ENCODE measurements around the gene IQSEC1.

The IQSEC1 gene

DNA sequence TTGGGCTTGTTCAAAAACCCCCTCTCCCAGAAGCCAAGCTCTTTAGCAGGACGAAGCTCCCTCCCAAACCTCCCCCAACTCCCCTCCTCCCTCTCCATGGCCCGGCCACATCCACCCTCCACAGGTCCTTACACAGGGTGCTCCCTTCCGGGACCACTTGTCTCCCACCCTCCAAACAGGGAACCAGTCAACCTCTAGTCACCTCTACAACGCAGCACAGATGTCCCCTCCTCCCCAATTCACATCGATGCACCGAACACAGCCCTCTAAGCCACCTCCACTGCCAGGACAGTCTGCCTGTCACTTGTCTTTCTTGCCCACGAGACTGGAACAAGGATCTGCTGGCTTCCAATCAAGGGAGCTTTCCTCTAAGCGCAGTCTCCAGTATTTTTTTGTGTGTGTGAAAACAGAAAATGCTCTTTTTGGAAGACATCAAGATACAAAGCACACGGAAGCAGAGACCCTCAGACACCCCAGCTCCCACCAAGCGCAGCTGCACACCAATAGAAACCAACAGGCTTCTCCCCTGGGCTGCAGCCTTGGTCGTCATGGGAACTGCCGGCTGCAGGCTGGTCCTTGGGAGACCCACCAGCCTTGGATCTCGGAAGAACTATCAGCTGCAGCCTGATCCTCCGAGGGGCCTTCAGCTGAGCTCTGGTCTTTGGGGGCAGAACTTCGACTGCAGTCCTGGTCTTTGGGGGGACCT lies 26.5 kb downstream of the IQSEC1 start:
- DNase-seq = no peak

DNA sequence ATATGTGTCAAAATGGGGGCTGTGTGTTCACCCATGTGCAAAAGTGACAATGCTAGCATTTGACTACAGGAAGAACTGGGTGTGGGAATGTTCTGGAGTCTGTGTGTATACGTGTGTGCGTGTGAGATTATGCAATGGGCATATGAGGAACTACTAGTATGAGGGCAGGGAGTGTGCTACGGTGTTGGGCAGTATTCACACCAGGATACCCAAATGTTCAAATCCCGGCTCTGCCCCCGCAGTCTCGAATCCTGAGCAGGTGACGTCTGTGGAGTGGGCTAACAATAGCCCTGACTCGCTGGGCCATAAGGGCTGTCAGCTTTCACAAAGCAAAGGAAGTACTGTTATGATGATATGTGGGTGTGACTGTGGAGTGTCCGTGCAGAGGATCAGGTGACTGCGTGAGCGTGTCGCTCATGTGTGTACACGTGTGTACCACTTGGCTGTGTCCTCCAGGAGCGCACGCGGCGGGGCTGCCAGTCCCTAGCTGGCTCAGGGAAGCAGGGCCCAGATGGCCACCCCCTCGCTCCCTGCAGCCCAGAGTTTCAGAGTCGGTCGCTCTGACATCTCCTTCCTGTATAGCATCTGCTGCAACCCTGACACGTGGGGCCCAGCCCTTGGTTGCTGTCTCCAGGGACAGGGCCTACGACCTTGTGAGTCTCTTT lies 27.2 kb downstream of the IQSEC1 start:
- no peak for DNase-seq

DNA sequence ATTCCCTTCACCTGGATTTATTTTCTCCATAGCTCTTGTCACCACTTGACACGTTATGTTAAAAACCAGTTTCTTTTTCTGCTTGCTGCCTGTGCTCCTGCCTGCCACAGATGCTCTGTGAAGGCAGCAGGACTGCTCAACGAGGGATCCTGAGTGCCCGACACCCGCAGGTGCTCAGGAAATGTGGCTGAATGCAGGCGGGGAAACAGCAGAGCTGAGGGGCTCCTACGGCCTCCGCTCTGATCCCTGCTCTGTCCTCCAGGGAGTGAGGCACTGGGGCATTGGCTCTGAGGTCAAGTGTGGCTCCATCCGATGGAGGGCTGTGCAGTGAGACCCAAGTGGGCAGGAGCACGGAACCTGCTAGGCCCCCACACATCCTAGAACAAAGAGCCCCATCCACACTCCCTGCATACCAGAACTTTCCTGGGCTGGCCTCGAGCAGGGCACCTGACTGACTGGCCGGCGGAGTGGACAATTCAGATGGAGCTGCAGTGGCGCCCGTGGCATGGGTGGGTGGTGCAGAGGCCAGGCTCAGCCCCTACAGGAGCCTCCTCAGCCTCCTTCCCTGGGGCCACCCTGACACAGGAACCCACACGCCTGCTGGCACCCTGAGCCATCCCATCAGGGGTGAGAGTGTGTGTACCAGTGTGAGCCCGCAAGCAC lies 27.9 kb downstream of the IQSEC1 start:
- no peak for DNase-seq

DNA sequence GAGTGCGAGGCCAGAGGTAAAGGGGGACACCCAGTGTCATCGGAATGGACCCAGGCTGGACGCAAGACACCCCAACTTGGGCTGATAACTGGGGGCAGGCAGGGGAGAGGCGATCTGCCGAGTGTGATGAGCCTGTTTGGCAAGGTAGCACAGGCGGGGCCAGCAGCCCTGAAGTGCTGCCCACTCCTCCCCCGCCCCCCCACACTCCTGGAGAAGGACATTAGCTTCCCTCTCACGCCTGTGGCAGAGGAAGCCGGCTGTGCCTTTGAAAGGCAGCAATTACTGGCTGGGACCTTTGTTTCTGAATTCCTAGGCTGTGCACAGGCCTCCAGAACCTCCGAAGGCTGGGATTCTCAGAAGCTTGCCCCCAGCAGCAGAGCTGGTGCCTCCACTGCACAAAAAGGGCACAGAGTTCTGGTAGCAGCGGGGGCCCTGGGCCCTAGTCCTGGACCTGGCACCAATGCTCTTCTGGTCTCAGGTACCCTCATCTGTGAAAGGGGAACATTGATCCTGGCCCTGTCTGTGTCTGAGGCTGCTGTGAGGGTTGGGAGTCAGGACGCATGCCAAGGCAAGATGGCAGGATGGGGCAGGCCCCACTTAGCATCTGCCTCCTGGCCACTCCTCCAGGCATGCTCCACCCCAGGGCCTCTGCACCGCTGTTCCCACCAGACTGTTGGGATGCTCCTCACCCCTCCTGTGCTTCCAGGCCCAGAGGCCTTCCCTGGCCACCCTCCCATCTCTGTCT lies 28.6 kb downstream of the IQSEC1 start:
- no peak for DNase-seq

DNA sequence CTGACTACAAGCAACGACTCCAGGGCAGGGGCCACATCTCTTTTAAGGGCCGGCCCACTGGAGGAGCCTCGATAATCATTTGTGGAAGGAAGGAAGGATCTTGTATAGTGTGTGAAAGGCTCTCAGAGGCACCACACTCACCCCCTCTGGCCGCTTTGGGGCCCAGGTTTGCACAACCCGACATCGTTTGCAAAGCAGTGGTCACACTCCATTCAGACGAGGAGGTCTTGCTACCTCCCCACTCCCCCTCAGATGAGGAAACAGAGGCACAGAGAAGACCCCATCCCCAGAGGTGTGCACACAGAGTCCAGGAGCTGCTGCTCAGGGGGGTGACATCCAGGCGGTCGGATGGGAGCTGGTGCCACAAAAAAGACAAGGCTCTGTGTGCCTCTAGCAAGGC lies 29.6 kb downstream of the IQSEC1 start:
- DNase-seq = no peak

DNA sequence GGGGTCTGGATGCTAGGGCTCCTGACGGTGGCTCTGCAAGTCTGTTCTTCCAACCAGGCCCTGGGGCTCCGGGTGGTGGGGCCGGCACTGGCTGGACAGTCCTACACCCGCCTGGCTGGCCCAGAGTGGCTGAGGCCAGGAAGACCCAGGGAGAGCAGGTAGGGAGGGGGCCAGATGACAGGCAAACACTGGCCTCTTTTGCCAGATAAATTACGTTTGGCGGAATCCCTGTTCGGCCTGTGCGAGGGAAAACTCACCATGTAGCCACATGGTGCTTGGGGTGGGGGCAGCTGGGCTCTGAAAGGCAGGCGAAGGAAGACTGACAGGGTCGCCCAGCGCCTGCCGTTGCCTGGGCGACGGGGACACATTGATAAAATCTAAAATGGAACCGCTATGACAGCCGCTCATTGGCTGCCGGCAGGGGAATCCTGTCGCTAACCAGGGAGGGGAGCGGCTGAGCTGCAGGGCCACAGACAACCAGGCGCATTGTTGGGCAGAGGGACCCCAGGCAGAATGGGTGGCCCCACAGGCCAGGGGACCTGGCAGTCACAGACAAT lies 30.4 kb downstream of the IQSEC1 start:
- DNase-seq = no peak

DNA sequence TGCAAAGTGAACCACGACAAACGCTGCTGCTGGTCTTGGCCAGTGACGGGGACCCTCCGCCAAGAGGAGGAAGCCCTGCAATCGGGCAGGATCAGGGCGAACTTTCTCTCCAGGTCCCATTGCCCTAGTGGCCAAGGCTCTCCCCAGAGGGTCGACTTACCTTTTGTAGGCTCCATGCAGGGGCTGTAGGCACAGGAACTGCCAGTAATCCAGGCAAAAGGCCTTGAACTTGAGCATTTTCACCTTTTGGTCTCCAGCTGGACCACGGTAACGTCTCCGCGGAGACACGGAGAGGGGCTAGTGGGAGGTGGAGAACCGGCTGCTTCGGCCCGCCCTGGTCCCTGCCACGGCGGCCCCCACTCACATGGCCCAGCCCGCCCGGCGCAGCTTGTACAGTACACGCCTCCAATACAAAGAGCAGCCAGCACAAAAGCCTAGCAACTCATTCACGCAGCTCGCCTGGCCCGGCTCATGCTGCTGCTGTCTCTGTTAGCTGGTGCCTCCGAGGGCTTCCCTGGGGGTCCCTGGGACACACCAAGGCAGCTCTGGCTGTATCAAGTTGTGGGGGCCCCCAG lies 31.0 kb downstream of the IQSEC1 start:
- no peak for DNase-seq

DNA sequence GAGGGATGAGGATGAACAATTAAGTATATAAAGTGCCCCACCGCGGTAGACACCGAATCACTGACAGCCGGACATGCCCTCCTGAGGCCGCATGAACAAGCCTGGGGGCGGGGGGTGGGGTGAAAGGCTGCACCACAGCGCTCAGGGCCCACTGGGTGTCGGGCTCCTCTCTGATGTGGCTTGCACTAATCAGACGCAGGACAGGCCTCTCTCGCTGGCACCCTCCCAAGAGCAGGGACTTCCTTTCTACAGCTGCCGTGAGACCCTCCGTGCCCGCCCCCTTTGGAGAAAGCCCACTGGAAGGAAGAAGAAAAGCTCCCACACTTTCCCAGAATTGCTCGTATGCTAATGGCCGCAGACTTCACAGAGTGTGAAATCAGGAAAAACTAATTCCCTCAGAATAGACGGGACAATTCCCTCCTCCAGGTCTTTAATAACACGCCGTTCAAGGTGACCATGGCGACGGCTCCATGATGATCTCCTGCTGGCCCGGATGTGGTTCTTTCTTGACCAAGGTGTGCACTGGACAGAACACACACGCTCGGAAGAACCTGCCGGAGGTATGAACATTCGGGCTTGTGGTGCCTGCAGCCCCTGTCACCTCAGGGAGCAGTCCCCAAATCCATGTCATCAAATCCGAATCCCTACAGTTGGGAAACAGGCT lies 32.0 kb downstream of the IQSEC1 start:
- no peak for DNase-seq

DNA sequence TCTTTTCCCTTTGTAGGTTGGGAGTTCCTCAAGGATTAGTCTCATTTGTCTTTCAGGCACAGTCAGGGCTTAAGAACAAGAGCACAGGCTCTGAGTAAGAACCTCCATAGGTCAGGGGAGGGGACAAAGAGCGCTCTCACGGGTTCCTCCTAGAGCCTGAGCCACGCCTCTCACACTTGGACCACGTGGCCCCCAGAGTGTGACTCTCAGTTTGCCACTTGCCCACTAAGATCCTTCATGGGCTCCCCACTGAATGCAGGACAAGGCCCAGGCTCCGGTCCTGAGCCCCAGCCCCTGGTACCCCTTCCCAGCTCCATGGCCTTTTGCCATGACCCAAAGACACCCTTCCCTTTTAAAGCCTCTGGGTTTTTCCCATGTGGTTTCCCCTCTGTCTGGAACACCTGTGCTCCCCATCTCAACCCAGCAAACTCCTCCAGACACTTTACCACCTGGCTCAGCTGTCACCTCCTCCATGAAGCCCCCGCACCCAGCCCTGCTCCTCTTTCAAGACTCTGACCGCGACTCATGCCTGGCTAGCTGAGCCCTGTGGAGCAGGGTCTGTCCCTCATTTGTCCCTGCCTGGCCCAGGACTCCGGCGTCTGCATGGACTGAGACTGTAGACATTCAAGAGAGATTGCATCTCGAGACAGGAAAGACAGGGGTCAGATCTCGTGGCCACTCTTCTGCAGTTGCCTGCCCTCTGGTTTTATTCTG lies 32.7 kb downstream of the IQSEC1 start:
- peak; percentile 17 for DNase-seq

DNA sequence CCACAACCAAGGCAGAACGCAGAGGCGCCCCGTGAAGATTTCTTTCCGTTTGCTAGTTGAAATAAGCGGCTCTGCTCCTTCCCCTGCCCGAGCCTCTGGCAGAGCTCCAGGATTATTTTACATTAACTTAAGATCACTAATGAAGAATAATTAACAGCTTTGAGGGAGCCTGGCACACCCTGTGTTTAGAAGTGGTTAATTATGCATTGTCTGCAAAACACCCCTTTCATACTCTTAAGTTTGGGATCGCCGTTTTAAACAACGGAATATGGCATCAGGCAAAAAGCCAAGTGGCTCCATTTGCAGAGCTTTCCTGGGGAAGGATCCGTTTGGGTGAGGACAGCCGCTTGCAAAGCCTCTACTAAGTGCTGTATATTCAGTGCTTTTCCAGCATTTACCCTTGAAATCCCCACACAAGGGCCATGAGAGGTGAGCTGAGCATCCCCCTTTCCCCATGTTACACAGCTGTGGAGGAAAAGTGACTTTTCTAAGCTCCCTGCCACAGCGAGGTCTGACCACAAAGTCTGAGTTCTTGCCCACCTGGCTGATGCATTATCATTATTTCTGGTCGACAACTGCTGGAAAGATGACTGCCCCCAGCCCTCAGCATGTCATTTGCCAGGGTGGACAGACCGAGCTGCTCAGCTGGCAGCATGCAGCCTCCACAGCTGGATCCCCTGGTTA lies 33.9 kb downstream of the IQSEC1 start:
- no peak for DNase-seq

DNA sequence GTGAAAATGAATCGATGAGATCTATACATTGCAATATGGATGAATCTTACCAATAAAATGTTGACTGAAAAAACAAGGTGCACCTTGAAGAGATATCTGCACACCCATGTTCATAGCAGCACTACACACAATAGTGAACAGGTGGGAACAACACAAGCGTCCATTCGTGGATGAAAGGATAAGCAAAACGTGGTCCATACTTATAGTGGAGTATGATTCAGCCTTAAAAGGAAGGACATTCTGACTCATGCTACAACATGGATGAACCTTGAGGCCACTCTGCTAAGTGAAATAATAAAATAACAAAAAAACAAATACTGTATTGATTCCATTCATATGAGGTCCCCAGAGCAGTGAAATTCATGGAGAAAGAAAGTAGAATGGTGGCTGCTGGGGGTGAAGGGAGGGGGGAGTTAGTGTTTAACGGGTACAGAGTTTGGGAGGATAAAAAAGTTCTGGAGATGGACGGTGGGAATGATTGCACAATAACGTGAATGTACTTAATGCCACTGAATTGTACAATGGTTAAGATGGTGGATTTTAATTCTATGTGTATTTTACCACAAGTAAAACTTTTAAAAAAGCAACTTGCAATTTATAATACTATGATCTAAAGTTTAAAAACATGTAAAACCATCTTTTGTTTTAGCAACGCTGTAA lies 35.6 kb downstream of the IQSEC1 start:
- no peak for DNase-seq

DNA sequence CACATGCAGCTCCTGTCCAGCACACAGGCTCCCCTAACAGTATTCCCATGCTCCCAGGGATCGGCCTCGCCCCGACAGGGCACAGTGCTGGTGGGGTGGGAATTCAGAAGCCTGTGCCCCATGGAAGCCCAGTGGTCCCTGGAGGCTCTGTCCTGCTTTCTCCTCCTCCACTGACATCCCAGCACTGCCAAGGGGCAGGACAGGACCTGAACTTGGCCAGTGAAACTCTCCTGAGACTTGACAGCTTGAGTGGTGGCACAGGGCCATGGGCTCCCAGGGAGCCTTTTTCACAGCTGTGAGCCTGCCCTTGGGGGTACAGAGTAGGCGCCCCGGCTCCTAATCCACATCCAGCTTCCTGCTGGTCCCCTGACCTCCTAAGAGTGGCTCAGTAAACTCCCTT lies 38.4 kb downstream of the IQSEC1 start:
- DNase-seq = no peak

DNA sequence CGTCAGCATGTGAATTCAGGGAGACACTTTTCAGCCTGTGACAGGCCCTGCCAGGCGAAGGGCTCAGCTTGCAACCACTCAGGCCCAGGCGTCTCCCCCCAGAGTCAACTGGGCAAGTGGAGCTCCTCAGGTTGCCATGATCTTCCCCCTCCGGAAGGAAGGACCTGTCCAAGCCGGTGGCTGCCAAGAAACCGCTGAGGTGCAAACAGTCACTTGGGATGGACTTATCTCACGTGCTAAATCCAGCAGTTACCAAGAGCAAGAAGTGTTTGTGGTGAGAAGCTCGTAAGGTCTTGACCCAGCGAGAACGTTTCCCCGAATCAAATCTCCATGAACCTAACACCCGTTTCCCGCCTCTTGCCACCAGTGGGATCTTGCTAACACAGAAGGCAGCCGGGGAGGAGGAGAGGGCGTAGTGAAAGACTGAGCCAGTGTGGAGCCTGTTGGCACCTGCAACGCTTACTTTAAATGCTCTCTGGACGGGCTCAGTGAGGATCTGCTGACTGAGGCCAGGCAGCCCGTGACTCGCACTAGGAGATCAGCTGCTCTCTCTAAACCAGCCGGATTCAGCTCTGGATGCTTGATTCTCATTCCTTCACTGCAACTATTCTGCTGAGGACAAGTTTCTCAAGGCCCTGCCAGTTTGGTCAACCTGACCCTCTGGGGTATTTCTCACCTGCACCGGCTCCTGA lies 39.0 kb downstream of the IQSEC1 start:
- no peak for DNase-seq

DNA sequence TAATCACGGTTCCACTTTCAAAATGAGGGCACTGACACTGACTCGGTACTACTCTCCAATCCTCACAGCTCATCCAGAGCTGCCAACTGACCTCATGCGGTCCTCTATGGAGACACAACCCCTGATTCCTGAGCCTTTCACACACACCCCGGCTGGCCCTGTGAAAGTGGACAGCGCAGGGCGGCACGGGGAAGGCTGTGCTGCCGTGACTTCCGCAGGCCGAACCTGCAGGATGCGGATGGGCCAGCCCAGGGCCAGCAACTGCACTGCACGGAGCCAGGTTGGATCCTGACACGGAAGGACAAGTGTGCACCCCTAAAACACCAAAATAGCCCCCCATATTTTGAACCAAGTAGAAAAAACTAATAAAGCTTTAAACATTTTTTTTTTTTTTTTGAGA lies 41.0 kb downstream of the IQSEC1 start:
- DNase-seq = no peak

DNA sequence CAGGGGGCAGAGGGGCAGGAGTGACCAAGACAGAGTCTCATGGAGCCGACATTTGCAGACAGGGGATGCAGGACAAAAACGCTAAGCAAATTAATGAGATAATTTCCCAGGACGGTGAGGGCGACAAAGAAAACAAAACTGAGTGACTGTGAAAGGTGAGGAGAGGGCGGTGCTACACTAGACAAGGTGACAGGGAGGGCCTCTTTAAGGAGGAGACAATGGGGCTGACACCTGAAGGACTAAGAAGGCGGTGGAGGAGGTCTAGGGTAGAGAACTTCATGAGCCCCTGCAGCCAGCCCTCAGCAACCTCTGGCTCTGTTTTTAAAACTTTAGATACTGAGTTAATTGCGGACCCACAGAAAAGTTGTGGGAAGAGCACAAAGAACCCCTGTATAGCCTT lies 41.6 kb downstream of the IQSEC1 start:
- DNase-seq = no peak

DNA sequence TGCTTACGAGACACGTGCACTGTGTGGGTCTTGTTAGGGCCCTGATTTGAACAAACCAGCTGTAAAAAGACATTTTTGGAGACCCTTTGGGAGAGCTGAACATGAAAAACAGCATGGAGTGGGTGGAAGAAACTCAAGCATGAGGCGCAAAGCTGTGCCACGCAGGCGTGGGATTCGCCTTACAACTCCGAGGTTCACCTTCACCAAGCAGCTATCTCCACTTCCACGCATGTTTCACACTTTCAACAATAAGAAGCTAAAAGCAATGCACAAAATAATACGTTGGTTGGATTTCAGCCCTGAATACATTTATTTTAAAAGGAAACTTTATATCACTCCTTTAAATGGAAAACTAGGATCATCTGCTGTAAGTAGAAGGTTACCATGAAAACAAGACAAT lies 42.5 kb downstream of the IQSEC1 start:
- no peak for DNase-seq

DNA sequence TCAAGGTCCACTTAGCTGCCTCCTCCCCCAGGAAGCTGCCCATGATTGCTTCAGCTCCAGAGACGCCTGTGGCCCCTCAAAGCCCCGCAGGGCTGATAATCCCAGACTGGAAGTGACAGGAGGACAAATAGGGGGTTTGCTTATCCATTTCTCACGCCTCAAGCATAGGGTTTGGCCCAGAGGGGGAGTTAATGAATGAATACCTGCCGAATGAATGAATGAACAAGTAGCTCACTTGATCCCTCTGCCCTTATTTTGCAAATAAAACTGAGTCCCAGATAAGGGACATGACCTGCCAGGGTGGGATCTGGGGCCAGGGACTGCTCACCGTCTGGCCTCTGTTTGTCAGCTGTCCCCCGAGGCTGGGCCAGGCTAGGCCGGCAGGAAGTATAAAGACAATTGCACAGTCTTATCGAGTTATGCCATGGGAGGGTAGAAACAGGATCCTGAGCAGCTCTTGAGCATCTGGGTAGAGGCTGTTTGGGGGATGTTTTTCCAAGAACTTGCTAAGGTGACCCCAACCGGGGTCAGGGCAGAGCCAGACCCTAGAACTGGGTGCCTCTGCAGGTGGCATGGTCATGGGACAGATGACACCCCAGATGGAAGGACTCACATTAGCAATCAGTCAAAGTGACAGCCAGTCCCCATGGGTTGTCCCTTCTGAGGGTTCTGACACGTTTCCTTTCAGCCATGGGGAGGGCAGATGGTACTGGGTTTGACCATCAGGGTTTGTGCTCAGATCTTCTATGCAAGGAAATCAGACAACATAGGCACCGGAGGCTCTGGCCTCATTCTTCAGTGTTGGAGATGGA lies 45.0 kb downstream of the IQSEC1 start:
- no peak for DNase-seq

DNA sequence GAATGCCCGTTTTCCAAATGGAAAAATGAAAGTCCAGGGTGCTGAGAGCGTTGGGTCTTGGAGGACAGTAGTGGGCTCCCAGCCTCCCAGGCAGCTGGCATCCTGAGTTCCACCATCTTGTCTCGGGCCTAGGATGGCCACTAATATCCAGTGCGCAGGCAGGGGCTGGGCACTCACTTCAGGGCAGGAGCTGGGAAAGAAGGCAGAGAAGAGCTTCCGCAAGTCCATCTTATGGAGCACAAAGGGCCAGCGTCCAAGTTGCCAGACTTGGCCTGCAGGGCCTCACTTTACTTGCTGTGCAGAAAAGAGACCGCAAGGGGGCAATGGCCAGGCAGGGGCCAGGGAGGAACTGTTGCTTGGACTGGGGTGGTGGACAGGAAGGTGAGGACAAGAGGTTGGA lies 46.1 kb downstream of the IQSEC1 start:
- no peak for DNase-seq

DNA sequence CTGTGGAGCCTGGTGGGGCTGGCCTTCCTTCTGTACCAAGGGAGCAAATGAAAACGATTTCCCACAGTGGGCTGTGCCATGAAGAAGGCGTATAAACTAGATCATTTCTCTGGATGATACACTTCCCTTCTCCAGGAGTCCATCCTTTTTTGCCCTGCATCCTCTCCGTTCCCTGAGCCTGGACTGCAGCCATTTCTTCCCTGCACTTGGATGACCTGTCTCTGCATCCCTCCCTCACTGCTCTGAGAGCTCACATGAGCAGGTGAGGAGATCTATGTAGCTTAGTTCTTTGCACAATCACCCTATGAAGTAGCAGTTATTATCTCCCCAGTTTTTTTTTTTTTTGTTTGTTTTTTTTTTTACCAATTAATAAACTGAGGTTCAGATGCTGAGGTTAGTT lies 46.7 kb downstream of the IQSEC1 start:
- no peak for DNase-seq

Measured in activated T-cell treated with anti-CD3 and anti-CD28 coated beads for 4 hours (primary cell).